DMS114 treated with DMSO at 0.1 percent for 48 hours (cell line): ENCODE data around the gene LMTK2.
"Not testable (repeated sequence)": the region's sequence is repeated elsewhere in the genome, so short reads cannot be mapped to it uniquely, and the experiment has no call there.

Experiments
- DNase-seq: peaks from one replicate; lab custom pipeline; 2025; ENCODE audit not compliant: unreplicated experiment; lab: John Stamatoyannopoulos, UW

Gene LMTK2

DNA sequence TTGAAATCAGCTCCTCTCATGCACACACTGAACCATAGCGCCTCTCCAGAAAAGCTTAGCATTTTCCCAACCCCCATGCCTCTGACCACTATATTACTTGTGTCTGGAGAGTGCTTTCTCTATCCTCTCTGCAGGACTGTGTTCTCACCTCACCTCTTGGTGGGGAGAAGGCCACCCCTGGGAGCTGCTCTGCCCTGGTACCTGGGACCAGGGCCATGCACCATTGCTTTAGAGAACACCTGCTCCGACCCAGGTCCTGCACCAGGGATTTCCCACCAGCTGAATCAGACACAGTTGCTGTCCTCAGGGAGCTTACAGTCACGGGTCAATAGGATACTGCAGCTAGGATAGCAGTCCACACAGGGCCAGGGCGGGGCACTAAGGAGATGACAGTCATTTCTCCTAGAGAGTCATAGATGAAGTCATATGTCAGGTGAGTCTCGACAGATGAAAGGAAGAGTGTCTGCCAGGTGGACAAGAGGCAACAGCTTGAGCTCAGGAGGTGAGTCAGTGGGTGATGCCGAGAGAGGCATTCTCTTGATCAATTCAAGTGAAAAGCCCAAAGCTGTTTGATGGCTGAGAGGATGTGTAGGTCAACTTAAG is 619 bp upstream of the LMTK2 start:
- no peak for DNase-seq

DNA sequence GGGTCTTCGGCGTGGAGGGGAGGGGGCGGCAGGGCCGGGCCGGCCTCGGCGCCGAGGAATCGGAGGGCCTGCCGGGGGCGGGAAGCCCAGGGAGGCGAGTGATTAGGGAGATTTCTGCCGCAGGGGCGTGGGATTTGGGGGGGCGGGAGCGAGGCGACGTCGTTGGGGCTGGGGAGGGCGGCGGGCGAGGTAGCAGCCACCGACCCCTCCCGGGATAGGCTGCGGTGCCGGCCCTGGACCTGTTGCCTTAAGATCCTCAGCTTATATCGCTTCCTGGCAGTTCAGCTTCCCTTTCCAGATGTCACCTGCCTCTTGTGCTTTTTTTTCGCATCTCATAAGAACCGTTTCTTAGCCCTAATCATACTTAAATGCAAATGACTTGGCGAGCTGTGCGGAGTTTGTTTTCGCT is 655 bp downstream of the LMTK2 start:
- DNase-seq: no peak

DNA sequence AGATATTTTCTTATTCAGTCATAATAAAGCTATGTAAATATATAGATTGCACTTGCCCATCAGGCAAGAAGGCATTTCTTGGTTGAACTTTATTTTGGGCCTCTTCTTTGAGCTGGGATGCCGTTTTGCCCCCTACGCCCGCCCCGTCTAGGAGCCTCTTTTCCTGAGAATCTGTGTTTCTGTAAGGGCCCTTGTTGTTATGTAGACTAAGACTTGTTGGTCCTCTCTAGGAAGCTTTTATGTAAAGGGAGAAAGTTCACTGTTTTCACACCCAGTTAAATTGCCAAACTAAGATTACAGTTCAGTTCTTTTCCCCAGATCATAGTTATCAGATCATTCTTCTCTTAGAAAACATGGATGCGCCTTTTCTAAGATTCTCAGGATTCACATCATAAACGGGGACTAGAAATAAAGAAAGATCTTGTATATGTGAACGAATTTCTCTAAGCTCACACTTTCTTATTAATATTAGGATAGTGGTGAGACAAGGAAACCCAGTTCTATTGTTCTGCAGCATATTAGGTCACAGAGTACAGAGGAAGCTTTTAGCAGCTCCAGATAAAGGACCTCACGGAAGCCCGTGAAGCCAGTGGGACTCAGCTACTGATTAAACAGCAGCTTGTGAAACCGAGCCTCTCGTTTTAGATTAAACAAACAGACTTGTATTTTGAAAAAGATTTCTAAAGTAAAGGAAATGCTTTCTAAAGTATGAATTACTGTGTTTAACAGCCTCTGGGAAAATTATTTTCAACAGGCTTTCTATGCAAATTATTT is 3.8 kb downstream of the LMTK2 start:
- DNase-seq: no peak

DNA sequence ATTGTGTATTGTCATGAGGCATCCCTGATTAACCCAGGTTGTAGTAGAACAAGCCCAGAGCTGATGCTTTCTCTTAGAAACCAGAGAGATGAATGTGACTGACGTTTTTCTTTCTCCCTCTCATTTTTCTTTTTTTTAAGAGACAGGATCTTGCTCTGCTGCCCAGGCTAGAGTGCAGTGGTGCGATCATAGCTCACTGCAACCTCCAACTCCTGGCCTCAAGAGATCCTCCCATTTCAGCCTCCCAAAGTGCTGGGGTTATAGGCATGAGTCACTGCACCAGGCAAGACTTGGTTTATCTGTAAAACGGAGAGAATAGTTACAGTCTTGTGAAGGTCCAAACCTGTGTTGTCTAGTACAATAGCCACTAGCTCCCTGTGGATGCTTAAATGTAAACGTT is 5.4 kb downstream of the LMTK2 start:
- DNase-seq: no peak

DNA sequence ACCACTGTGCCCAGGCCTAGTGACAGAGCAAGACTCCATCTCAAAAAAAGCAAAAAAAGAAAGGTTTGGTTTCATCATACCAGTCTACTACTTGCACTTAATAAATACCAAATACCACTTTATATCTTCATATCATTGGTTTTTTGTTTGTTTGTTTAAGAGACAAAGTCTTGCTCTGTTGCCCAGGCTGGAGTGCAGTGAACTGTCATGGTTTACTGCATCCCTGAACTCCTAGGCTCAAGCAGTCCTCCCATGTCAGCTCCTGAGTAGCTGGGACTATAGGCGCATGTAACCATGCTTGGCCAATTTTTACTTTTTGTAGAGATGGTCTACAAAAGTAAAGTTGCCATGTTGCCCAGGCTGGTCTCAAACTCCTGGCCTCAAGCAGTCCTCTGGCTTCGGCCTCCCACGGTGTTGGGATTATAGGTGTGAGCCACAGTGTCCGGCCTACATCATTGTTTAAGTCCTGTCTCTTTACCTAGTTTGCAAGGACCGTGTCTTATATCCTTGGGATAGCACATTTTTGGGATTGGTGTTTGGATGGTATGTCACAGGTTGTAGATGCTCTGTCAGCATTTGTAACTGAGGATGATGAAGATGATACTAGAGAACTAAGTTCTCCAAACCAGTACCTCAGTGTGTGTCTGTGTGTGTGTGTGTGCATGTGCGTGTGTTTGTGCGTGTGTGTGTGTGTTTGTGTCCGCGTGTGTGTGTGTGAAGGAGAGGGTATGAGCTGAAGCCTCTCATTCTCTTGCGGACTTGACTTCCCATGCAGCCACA is 9.3 kb downstream of the LMTK2 start:
- no peak for DNase-seq

DNA sequence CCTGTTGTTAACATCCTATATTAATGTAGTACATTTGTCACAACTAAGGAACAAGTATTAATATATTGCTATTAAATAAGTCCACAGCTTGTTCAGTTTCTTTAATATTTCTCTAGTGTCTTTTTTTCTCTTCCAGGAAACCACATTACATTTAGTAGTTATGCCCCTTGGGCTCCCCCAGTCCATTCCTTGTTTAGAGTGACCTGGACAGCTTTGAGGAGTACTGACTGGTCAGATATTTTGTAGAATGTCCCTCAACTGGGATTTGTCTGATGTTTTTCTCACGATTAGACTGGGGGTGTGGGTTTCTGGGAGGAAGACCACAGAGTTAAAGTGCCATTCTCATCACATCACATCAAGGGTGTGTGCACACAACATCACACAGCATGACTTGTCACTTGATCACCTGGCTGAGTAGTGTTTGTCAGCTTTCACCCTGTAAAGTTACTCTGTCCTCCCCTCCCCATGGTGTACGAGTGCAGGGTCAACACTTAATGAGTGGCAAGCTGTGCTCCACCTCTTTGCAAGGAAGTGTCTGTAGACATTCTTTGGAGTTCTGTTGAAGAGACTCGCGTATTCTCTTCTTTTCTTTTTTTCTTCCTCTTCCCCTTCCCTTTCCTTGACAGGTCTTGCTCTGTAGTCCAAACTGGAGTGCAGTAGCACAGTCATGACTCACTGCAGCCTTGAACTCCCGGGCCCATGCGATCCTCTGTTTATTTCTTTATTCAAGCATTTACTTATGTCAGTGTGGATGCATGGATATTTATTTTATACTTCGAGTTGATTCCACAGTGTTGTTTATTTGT is 10.2 kb downstream of the LMTK2 start:
- no peak for DNase-seq

DNA sequence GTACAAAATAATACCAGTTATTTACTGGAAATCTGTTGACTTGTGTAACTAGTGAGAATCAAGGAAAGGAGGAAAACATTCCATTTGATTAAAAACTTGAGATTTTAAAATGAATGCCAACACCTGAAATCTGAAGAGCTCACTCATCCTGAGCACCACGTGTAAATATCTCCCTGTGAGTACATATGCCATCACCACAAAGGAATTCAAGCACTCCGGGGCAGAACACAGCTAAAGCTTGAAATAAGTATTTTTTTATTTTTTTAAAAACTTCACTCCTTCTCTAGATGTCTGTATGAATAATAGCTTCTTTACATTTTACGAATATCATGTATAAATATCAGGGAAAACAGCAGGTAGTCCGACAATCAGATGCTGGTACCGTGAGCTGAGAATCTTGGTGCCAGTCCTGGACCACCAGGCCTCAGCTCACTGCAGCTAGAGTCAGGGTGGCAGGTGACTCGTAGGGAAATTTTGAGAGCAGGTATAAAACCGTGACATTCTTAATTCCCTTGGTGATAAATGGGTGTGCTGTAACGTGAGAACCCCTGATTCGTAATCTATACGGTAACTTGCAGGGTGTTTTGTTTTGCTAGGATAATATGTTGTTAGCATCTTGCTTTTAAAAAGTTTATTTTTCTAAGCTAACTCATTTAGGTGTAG is 12.7 kb downstream of the LMTK2 start:
- no peak for DNase-seq

DNA sequence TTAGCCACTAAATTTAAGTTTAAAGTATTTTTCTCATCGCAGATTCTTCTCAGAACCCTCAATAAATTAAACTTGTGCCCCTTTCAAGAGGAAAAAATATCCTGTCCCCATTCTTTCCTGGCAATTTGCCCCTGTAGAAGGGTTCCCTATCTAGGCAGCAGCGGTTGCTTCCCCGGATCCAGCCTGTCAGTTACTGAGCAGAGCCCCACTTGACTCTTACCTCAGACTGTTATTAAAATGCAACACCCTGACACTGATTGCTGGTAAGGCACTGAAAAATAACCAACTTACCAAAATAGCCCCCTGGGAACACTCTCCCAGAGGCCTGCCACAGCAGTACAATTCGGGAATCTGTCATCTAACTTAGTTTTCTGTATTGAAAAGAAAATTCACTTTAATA is 13.9 kb downstream of the LMTK2 start:
- no peak for DNase-seq

DNA sequence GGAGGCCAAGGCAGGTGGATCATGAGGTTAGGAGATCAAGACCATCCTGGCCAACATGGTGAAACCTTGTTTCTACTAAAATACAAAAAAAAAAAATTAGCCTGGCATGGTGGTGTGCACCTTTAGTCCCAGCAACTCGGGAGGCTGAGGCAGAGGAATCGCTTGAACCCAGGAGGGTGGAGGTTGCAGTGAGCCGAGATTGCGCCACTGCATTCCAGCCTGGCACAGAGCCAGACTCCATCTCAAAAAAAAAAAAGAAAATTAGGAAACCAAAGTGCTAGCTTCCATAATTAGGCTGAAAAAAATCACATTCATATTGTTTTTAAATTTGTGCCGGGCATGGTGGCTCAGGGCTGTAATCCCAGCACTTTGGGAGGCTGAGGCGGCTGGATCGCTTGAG is 14.7 kb downstream of the LMTK2 start:
- DNase-seq: not testable (repeated sequence)

DNA sequence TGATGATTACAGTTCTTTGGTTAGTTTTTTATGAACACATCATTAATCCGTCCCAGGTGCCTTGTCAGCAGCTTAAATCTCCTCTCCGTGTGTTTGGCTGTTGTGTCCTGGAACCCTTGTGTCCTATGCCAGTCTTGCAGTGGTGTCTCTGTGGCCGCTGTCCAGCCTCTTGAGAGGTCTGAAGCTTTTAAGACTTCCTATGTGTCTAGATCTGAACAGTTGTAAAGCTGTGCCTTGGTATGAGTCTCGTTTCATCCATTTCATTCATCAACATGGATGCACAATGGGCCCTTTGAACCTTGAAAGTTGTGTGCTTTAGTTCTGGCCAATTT is 16.7 kb downstream of the LMTK2 start:
- DNase-seq: no peak

DNA sequence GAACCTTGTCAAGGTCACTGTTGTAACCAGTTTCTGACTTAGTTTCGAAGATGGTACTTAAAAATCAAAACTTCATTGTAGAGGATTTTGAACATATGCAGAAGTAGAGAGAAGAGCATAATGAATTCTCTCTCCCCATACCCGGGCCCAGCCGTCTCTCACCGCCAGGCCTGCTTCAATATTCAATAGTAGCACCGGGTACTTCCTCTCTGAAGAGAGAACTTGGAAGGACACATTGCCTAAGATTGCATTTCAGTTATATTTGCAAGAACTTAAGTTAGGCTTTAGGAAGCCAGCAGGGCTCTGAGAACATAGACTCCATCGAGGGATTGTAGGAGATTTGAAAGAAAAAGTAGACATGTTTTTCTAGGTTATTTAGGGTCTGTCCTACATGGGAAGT is 19.1 kb downstream of the LMTK2 start:
- no peak for DNase-seq

DNA sequence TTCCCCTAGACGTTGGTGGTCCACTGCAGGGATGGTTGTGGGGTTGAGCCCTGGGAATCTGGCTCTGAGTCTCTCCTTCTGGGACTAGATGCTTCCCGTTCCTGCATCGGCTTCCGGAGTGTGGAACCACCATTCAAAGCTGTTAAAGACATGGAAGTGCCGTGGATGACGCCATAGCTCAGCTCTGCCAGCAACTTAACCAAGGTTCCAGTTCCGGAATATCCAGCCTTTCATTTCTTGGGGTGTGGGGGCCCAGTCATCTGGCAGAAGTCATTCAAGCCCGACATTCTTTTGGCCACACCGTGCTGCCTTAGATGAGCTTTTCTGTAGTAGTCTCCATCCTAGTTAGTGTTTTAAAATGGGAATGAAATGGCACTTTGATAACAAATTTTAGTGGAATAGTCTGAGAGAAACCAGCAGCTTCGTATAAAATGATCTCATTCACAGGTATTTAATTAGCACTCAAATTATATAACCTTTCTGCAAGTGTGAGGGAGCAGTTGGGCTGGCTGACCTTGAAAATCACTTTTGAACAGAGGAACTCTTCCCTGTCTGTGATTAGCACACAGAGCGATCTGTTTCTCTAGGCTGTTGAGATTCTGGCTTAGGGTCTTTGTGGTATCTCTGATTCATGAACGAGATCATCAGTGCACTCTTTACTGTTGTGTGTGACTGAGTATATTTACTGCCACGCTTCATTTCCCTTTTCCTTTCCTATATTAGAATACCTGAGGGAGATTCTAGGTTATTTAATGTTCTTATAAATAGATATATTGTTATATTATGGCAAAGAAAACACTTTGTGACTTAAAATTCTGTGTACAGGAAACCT is 19.9 kb downstream of the LMTK2 start:
- no peak for DNase-seq

DNA sequence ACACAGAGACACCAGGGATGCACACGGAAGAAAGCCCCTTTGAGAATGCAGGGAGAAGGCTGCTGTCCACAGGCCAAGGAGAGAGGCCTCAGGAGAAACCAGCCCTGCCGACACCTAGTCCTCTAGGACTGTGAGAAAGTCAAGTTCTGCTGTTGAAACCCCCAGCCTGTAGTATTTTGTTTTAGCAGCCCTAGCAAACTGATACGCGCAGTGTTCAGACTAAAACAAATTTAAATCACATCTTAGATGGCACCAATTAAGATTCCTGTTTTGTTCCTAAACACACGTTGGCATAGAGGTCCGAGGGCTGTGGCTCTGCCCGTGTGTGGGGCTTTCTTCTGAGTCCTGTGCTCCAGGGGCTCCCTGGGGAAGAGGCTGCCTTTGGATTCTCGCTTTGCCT is 21.7 kb downstream of the LMTK2 start:
- no peak for DNase-seq

DNA sequence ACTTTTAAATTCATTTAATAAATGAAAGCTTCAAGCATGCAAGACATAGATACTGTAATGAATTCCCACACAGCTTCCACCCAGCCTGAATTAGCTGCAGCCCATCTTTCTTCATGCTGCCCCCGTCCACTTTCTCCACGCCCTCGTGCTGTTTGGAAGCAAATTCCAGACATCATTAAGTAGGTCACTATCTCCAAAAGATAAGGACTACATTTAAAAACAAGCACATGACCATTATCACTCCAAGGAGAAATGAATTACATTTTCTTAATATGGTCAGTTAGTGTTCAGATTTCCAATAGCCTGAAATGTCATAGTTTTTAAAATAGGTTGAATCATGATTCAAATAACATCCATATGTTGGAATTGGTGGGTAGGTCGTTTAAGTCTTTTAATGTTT is 24.3 kb downstream of the LMTK2 start:
- no peak for DNase-seq

DNA sequence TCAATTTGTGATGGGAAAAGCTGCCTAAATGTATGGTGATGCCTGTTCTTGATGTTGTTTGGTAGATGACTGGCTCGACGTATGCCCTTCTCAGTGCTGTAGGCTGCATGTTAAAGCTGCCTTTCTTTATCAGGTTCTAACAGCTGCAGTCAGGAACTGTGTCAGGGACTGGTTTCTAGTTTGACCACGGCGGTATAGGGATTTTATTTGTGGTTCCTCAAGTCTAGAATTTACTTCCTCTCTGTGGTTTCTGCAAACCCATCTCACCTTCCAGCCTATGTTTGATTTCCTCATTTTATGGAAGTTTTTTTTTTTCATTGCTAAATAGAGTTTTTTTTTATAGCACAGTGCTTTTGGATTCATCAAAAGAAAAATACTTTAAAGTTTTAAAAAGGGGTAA is 26.5 kb downstream of the LMTK2 start:
- DNase-seq: no peak

DNA sequence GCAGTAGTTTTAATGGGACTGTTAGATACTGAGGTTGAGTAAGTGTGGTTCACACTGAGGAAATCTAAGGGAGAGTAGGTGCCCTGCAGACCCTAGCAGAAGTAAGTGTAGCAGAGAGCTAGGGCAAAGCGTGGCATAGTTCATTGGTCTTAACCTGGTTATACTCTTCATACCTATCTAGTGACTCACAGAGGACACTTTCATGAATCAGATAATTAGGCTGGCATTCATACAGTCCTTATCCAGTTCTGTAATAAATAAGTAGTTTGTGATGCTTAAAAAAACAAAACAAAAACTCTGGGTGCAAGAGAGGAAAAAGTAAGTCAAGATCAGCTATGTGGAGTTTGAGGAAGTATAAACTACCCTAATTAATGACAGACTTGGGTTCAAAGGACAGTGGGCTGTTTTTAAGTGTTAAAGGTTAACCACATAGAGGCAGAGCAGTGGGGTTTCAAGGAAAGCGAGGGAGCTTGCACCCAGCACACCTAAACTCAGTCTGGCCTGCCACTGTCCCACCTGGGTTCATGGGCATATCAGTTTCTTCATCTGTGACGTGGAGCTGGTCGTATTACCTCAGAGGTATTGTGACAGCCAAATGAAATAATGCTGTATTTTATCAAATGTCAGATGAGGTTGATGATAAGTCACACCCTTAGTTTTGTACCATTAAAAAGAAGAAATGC is 27.1 kb downstream of the LMTK2 start:
- DNase-seq: no peak

DNA sequence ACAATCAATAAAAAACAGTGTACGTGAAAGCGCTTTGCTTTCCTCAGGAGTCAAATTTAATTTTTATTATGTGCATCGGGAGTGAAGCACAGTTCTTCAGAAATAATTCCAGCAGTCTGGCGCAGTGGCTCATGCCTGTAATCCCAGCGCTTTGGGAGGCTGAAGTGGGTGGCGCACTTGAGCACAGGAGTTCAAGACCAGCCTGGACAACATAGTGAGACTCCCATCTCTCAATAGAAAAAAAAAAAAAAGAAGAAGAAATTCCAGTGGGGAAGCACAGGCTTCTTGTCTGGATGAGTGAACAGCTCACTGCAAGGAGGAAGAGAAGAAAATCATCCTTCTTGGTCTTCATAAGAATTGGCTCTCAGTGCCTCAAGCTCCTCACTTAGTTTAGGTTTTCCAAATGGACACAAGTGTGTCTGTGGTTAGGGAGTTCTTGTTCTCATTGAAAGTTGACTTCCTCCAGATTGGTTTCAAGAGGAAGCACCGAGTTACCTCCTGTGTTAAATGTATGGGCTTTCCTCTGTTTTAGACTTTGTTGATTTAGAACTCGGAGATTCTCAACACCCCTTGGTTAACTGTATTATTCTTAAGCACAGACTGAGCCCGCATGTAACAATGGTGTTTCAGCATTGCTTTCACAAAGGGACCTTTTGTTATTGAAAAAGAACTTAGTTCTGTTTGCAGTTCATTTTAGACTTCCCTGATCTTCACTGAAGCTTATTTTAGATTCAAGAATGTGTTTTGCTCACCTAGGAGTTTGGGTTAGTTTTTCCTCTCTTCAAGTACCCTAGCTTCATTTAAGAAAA is 28.0 kb downstream of the LMTK2 start:
- DNase-seq: no peak

DNA sequence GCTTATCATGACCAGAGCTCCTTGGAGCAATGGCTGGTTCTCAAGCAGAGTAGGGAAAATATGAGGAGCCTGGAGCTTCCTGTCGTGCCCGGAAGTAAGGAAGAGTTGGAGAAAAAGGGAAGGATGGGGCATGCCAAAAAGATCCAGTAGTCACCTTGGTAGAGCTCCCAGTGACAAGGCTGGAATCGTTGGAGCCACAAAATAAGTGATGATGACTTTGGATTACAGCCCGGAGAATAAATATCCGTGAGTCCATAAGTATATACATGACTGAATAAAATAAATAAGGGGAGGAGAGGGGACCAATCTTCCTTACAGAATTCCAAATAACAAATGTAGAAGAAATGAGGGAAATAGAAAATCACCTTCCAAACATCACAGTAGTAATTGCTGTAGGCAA is 29.3 kb downstream of the LMTK2 start:
- no peak for DNase-seq

DNA sequence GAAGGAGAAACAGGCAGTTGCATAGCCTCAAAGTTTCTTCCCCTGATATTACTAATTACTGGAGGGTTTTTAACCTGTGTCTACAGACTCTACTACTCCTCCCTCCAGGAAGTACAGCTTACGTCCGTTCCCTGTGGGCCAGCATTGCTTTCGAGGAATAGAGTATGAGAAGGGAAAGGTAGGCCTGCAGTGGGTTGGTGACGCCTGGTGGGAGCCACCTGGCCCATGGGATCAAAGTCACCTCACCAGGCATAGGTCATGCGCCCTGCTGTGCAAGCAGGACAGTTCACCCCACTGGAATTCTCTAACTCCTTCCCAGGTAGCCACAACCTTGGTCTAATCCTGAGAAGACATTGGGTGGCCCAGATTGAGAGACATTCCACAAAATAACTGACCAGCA is 29.8 kb downstream of the LMTK2 start:
- DNase-seq: no peak
